Astrocyte of the spinal cord (primary cell): ENCODE measurements around the gene ADGRD1.
"Not testable (repeated sequence)": the region's sequence is repeated elsewhere in the genome, so short reads cannot be mapped to it uniquely, and the experiment has no call there.

ENCODE experiments used
- DNase-seq: peaks from one replicate; pipeline ENCODE4 v3.0.0; 2011; ENCODE audit warnings: low read depth, low spot score
- H3K4me3 ChIP-seq: 2 replicates; pipeline ENCODE4 v1.5.1; 2011; ENCODE audit warnings: low read depth, mild to moderate bottlenecking, low read length, moderate library complexity
- CTCF ChIP-seq: IDR thresholded peaks from 2 replicates; pipeline ENCODE4 v1.5.1; 2012; ENCODE audit warnings: low read depth, mild to moderate bottlenecking, low read length, inconsistent platforms
- in situ Hi-C: cut with HindIII; loops from 2 replicates; pipeline ENCODE4 v1.10.0; 2017; ENCODE audit warnings: low sequenced_read_pairs

Gene ADGRD1

GRCh38 chr12:130953771-130954543 is at the start of gene ADGRD1:
TSS of gene ADGRD1 (plus strand) at chr12:130953907. CDS start at chr12:130954466, 559 bp downstream.
- in situ Hi-C loops = no loop called here
- no peak within 1 kb of the TSS for H3K4me3 ChIP-seq
- TF ChIP-seq CTCF = no peak
- DNase-seq = no peak

GRCh38 chr12:130904064-130904463 is 49.6 kb upstream of the ADGRD1 start:
- DNase-seq = no peak
- H3K4me3 ChIP-seq = no peak overlapping the region
- no peak for TF ChIP-seq CTCF
- in situ Hi-C loops = no loop called here

- DNase-seq, H3K4me3 ChIP-seq, in situ Hi-C loops: not testable (repeated sequence)
Measured at GRCh38 chr12:130904936-130905455, 48.7 kb upstream of the ADGRD1 start.

- no peak for TF ChIP-seq CTCF
- in situ Hi-C loops = no loop called here
- no peak for DNase-seq
- no peak overlapping the region for H3K4me3 ChIP-seq
Measured at GRCh38 chr12:130909111-130909510, 44.6 kb upstream of the ADGRD1 start.

- in situ Hi-C loops = no loop called here
- no peak for TF ChIP-seq CTCF
- DNase-seq = no peak
- H3K4me3 ChIP-seq = no peak overlapping the region
Measured at GRCh38 chr12:130911193-130911592, 42.5 kb upstream of the ADGRD1 start.

- no peak overlapping the region for H3K4me3 ChIP-seq
- in situ Hi-C loops = no loop called here
- DNase-seq = no peak
- TF ChIP-seq CTCF = no peak
Measured at GRCh38 chr12:130911933-130912332, 41.8 kb upstream of the ADGRD1 start.

GRCh38 chr12:130916241-130916911 is 37.3 kb upstream of the ADGRD1 start:
- no peak overlapping the region for H3K4me3 ChIP-seq
- TF ChIP-seq CTCF = peak; percentile 46
- in situ Hi-C loops = no loop called here
- peak; percentile 7 for DNase-seq
